A673 (cell line): ENCODE results near the gene ZNF277. TPM values are rescaled to one million over a fixed set of nuclear protein-coding genes. Genes with fewer than 3 reads are reported as not detected.
A peak's percentile ranks its signal among the peaks of the same experiment; 100 is the strongest.

Experiments
- BruUV-seq: library from RNA; stranded (reverse); fragments of 400-500 nt; replicated peaks from 2 replicates; lab custom pipeline; 2021; lab: Mats Ljungman, UMichigan
- CTCF ChIA-PET: fragments of 300-600 bp; sonication (Branson Sonifier 250); formaldehyde crosslinking; loops from one replicate; lab custom pipeline; 2022; ENCODE audit warnings: antibody characterized with exemption; lab: Charles Lee
- POLR2A ChIA-PET: fragments of 300-600 bp; sonication (Branson Sonifier 250); formaldehyde crosslinking; loops from one replicate; lab custom pipeline; 2022; ENCODE audit warnings: antibody characterized with exemption; ENCODE audit not compliant: low non-redundant PET; lab: Charles Lee
- DNase-seq: peaks from one replicate; pipeline ENCODE4 v3.0.0-alpha.2; 2015; ENCODE audit warnings: low spot score
- H3K27ac ChIP-seq: fragments of 200-600 bp; sonication (generic); 2 replicates; pipeline ENCODE4 v1.5.1; 2016; ENCODE audit warnings: mixed run types, low read depth, mild to moderate bottlenecking, mixed read lengths, antibody characterized with exemption, low read length; ENCODE audit not compliant: poor library complexity, severe bottlenecking
- H3K27me3 ChIP-seq: fragments of 200-600 bp; sonication (generic); replicated peaks from 2 replicates; pipeline ENCODE4 v1.6.1; 2017; ENCODE audit warnings: mixed run types, low read depth, mild to moderate bottlenecking, mixed read lengths, antibody characterized with exemption, low read length; ENCODE audit not compliant: insufficient read depth, poor library complexity
- H3K36me3 ChIP-seq: fragments of 200-600 bp; sonication (generic); 2 replicates; pipeline ENCODE4 v1.6.1; 2016; ENCODE audit warnings: mixed run types, mild to moderate bottlenecking, mixed read lengths, antibody characterized with exemption, low read length; ENCODE audit not compliant: insufficient read depth, poor library complexity, severe bottlenecking
- H3K4me1 ChIP-seq: fragments of 200-600 bp; sonication (generic); 2 replicates; pipeline ENCODE4 v1.6.1; 2017; ENCODE audit warnings: mixed run types, mild to moderate bottlenecking, mixed read lengths, antibody characterized with exemption, low read length; ENCODE audit not compliant: insufficient read depth, poor library complexity, severe bottlenecking
- H3K4me3 ChIP-seq: fragments of 200-600 bp; sonication (generic); 2 replicates; pipeline ENCODE4 v1.5.1; 2016; ENCODE audit warnings: low read depth, mixed run types, mild to moderate bottlenecking, mixed read lengths, low read length; ENCODE audit not compliant: poor library complexity, severe bottlenecking
- H3K9me3 ChIP-seq: fragments of 200-600 bp; sonication (generic); 2 replicates; pipeline ENCODE4 v1.6.1; 2016; ENCODE audit warnings: mixed run types, low read depth, mild to moderate bottlenecking, mixed read lengths, antibody characterized with exemption, low read length; ENCODE audit not compliant: poor library complexity, severe bottlenecking
- EZH2 ChIP-seq: fragments of 200-600 bp; sonication (generic); IDR thresholded peaks from 2 replicates; pipeline ENCODE4 v1.6.1; 2017; ENCODE audit warnings: borderline replicate concordance, low read depth, mild to moderate bottlenecking, mixed read lengths, antibody characterized with exemption, low read length; ENCODE audit not compliant: poor library complexity, severe bottlenecking
- intact Hi-C: fragments of 100-400 bp; cut with micrococcal nuclease; formaldehyde crosslinking; loops from one replicate; pipeline ENCODE4 v1.10.0; 2022; ENCODE audit not compliant: unreplicated experiment
- total RNA-seq: library from RNA; stranded (reverse); gene quantifications from 2 replicates; pipeline ENCODE4 v1.2.3, GENCODE V29; 2021
- TF ChIP-seq, protein P1 (sequence below): fragments of 300-800, 200-600 bp; sonication (generic); conservative IDR thresholded peaks from 2 replicates; pipeline ENCODE4 v1.5.1; 2017; ENCODE audit warnings: low read depth, mild to moderate bottlenecking, antibody characterized with exemption, low read length, moderate library complexity, mixed read lengths

ZNF277 gene
- total RNA-seq, 1 experiment from 2014 or later: 17.7 TPM

DNA sequence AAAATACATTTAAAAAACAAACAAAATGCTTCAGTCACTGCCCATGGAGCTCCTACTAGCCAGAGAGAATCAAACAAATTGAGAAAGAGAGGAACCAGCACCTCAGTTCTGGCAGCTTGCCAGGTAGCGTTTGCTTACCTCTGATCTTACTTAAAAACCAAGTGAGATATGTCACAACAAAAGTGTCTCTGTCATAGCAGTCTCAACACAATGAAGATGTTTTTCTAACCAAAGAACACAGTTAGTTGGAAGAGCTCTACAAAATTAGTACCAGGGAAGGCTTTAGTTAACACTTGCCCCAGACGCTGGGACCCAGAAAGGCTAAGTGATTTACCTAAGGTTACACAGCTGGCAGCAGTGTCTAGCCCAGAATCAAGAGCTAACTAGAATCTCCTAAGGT is 3.7 kb upstream of the ZNF277 start:
- BruUV-seq: no TSS peak
- intact Hi-C loops: loop anchor here (10.0 kb wide), 1 partner anchor 218 kb away; no protein-coding TSS in a partner anchor
- Histone ChIP-seq H3K4me3 (no peak overlapping the region), H3K27ac (no peak overlapping the region), H3K27me3 (no peaks in the 10 kb centered on the region), H3K9me3 (no peaks in the 10 kb centered on the region), H3K36me3 (no peaks in the 10 kb centered on the region), H3K4me1 (peaks cover 32% of the 10 kb centered on the region)
- no peak for DNase-seq
- POLR2A ChIA-PET: interaction anchor here (0.7 kb wide), 1 partner anchor 119 kb away, joined by 6 read pairs; no protein-coding TSS in a partner anchor
- CTCF ChIA-PET: no interaction called here
- no peak for TF ChIP-seq EZH2
- TF ChIP-seq, protein P1, sequence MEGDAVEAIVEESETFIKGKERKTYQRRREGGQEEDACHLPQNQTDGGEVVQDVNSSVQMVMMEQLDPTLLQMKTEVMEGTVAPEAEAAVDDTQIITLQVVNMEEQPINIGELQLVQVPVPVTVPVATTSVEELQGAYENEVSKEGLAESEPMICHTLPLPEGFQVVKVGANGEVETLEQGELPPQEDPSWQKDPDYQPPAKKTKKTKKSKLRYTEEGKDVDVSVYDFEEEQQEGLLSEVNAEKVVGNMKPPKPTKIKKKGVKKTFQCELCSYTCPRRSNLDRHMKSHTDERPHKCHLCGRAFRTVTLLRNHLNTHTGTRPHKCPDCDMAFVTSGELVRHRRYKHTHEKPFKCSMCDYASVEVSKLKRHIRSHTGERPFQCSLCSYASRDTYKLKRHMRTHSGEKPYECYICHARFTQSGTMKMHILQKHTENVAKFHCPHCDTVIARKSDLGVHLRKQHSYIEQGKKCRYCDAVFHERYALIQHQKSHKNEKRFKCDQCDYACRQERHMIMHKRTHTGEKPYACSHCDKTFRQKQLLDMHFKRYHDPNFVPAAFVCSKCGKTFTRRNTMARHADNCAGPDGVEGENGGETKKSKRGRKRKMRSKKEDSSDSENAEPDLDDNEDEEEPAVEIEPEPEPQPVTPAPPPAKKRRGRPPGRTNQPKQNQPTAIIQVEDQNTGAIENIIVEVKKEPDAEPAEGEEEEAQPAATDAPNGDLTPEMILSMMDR: no peak

DNA sequence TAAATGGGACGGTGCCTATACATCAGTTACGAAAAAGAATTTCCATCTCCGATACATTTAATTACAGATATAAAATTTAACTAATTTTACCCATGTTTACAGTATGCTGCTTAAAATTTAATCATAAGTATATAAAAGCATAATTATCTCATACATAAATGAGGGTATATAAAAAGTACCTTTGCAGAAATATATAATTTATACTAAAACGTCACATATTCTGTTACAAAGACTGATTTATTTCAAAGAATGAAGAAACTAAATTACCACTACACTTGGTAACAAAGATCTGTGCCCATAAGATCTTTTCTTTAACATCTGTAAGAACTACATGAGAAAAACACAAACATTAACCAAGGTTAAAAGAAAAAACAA is 3.1 kb upstream of the ZNF277 start:
- Histone ChIP-seq H3K9me3 (no peaks in the 10 kb centered on the region), H3K27me3 (no peaks in the 10 kb centered on the region), H3K36me3 (no peaks in the 10 kb centered on the region), H3K27ac (no peak overlapping the region), H3K4me3 (no peak overlapping the region), H3K4me1 (peaks cover 32% of the 10 kb centered on the region)
- TF ChIP-seq, protein P1: no peak
- no peak for TF ChIP-seq EZH2
- intact Hi-C loops: loop anchor here (10.0 kb wide), 1 partner anchor 219 kb away; no protein-coding TSS in a partner anchor
- ChIA-PET POLR2A (no interaction called here), CTCF (no interaction called here)
- no peak for DNase-seq
- BruUV-seq: no TSS peak

DNA sequence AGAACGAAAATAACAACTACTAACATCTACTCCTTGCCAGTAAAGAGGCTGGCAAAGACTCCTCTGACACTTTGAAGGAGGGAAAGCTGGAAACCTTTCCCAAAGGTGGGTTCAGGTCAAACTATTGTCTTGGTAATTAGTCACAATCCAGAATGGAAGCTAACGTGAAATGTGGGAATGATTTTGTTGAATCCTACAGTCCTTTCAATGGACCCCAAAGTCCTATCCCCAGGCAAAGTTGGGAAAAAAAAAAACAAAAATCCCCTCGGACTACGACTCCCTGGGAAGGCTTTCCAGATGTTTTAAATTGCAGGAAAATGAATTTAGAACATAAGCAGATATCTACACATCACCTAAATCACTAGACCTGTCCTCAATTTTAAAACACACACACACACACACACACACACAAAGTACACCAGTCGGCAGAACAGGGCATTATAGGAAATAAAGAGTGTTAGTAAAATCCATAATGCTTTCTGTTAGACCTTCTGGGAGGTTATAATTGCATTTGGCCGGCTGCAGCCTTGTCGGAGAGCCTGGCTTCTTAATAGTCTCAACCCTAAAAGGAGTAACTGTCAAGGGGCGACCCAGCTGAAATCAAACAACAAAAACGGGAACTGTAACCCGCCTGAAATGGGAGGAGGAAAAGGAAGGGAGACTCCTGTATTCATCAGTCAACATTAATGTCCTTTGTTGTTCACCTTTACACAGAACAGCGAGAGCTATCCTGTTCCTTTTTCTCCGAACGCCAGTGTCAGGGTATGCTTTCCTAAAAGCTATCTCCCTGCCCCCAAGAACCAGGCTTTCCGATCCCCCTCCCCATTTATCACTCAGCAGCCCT is 1.8 kb upstream of the ZNF277 start:
- H3K9me3 ChIP-seq: no peaks in the 10 kb centered on the region
- POLR2A ChIA-PET: interaction anchor here (0.7 kb wide), 1 partner anchor 119 kb away, joined by 3 read pairs; no protein-coding TSS in a partner anchor
- H3K36me3 ChIP-seq: no peaks in the 10 kb centered on the region
- peak overlapping the region; percentile 96 for H3K4me3 ChIP-seq
- peak overlapping the region; percentile 79 for H3K27ac ChIP-seq
- no TSS peak for BruUV-seq
- intact Hi-C loops: loop anchor here (5.0 to 10.0 kb wide), 3 partner anchors 122 to 452 kb away; no protein-coding TSS in a partner anchor
- TF ChIP-seq, protein P1: no peak
- TF ChIP-seq EZH2: no peak
- DNase-seq: no peak
- peaks cover 24% of the 10 kb centered on the region for H3K4me1 ChIP-seq
- H3K27me3 ChIP-seq: no peaks in the 10 kb centered on the region
- CTCF ChIA-PET: no interaction called here
